ENCODE results near the gene ZNF829.
A peak's percentile ranks its signal among the peaks of the same experiment; 100 is the strongest.

ZNF829 gene

GRCh38 chr19:36876993-36877938 is 38.8 kb downstream of the ZNF829 start:
- H3K9me3 ChIP-seq (ENCODE audit: control insufficient read depth, low read length): peaks cover 100% of the 10 kb centered on the region
- peaks cover 70% of the 10 kb centered on the region for H3K36me3 ChIP-seq (ENCODE audit: control insufficient read depth, insufficient read depth, low read length, severe bottlenecking)

GRCh38 chr19:36851898-36852297 is 64.2 kb downstream of the ZNF829 start:
- no peak for DNase-seq (ENCODE audit: low read depth)
- H3K4me1 ChIP-seq (ENCODE audit: control insufficient read depth, insufficient read depth, low read length): peaks cover 9% of the 10 kb centered on the region
- H3K4me3 ChIP-seq (ENCODE audit: low read length): peak overlapping the region; percentile 97
- no peak overlapping the region for H3K9ac ChIP-seq (ENCODE audit: low read length)
- H3K27me3 ChIP-seq (replicated peaks; ENCODE audit: control insufficient read depth, insufficient read depth, low read length): no peaks in the 10 kb centered on the region
- peaks cover 12% of the 10 kb centered on the region for H3K9me3 ChIP-seq (ENCODE audit: control insufficient read depth, low read length)
- peaks cover 11% of the 10 kb centered on the region for H3K36me3 ChIP-seq (ENCODE audit: control insufficient read depth, insufficient read depth, low read length, severe bottlenecking)

More at GRCh38 chr19:36876993-36877938, 38.8 kb downstream of the ZNF829 start:
- peak overlapping the region; percentile 71 for H3K4me3 ChIP-seq (ENCODE audit: low read length)
- no peak for DNase-seq (ENCODE audit: low read depth)
- no peak overlapping the region for H3K9ac ChIP-seq (ENCODE audit: low read length)
- no peaks in the 10 kb centered on the region for H3K4me1 ChIP-seq (ENCODE audit: control insufficient read depth, insufficient read depth, low read length)
- H3K27me3 ChIP-seq (replicated peaks; ENCODE audit: control insufficient read depth, insufficient read depth, low read length): no peaks in the 10 kb centered on the region

GRCh38 chr19:36850559-36851442 is 65.3 kb downstream of the ZNF829 start, which contains the start of gene ZNF345:
ZNF345 (plus strand) TSS chr19:36850876; CDS start chr19:36876831, 25,955 bp downstream.
- H3K9ac ChIP-seq (ENCODE audit: low read length): peak within 1 kb of the TSS; percentile 93
- peak; percentile 99 for DNase-seq (ENCODE audit: low read depth)
- peak within 1 kb of the TSS; percentile 97 for H3K4me3 ChIP-seq (ENCODE audit: low read length)
- H3K4me1 ChIP-seq (ENCODE audit: control insufficient read depth, insufficient read depth, low read length): peaks cover 9% of the 10 kb centered on the region
- H3K27me3 ChIP-seq (replicated peaks; ENCODE audit: control insufficient read depth, insufficient read depth, low read length): no peaks in the 10 kb centered on the region
- H3K36me3 ChIP-seq (ENCODE audit: control insufficient read depth, insufficient read depth, low read length, severe bottlenecking): peaks cover 4% of the 10 kb centered on the region
- H3K9me3 ChIP-seq (ENCODE audit: control insufficient read depth, low read length): peaks cover 3% of the 10 kb centered on the region

- H3K36me3 ChIP-seq (ENCODE audit: control insufficient read depth, insufficient read depth, low read length, severe bottlenecking): no peaks in the 10 kb centered on the region
- H3K27me3 ChIP-seq (replicated peaks; ENCODE audit: control insufficient read depth, insufficient read depth, low read length): no peaks in the 10 kb centered on the region
- H3K4me3 ChIP-seq (ENCODE audit: low read length): peak overlapping the region; percentile 97
- peaks cover 9% of the 10 kb centered on the region for H3K4me1 ChIP-seq (ENCODE audit: control insufficient read depth, insufficient read depth, low read length)
- peak; percentile 96 for DNase-seq (ENCODE audit: low read depth)
- H3K9me3 ChIP-seq (ENCODE audit: control insufficient read depth, low read length): no peaks in the 10 kb centered on the region
- H3K9ac ChIP-seq (ENCODE audit: low read length): peak overlapping the region; percentile 93
Measured at GRCh38 chr19:36849701-36850558, 66.2 kb downstream of the ZNF829 start.

- H3K9me3 ChIP-seq (ENCODE audit: control insufficient read depth, low read length): no peaks in the 10 kb centered on the region
- peaks cover 9% of the 10 kb centered on the region for H3K4me1 ChIP-seq (ENCODE audit: control insufficient read depth, insufficient read depth, low read length)
- no peak overlapping the region for H3K4me3 ChIP-seq (ENCODE audit: low read length)
- no peaks in the 10 kb centered on the region for H3K27me3 ChIP-seq (replicated peaks; ENCODE audit: control insufficient read depth, insufficient read depth, low read length)
- H3K36me3 ChIP-seq (ENCODE audit: control insufficient read depth, insufficient read depth, low read length, severe bottlenecking): peaks cover 5% of the 10 kb centered on the region
- DNase-seq (ENCODE audit: low read depth): no peak
- no peak overlapping the region for H3K9ac ChIP-seq (ENCODE audit: low read length)
Measured at GRCh38 chr19:36847968-36848367, 68.1 kb downstream of the ZNF829 start.

GRCh38 chr19:36838784-36839324 is 77.2 kb downstream of the ZNF829 start:
- peaks cover 16% of the 10 kb centered on the region for H3K36me3 ChIP-seq (ENCODE audit: control insufficient read depth, insufficient read depth, low read length, severe bottlenecking)
- no peaks in the 10 kb centered on the region for H3K27me3 ChIP-seq (replicated peaks; ENCODE audit: control insufficient read depth, insufficient read depth, low read length)
- no peak for DNase-seq (ENCODE audit: low read depth)
- peaks cover 18% of the 10 kb centered on the region for H3K9me3 ChIP-seq (ENCODE audit: control insufficient read depth, low read length)
- peak overlapping the region; percentile 95 for H3K4me3 ChIP-seq (ENCODE audit: low read length)
- H3K9ac ChIP-seq (ENCODE audit: low read length): peak overlapping the region; percentile 95
- peaks cover 13% of the 10 kb centered on the region for H3K4me1 ChIP-seq (ENCODE audit: control insufficient read depth, insufficient read depth, low read length)

Measured in adipocyte (in vitro differentiated cells).